NCI-H526 (cell line): ENCODE measurements around the gene DDX46.
"Not testable (repeated sequence)": the region's sequence is repeated elsewhere in the genome, so short reads cannot be mapped to it uniquely, and the experiment has no call there.

Source experiments
- DNase-seq, 2 experiments: peaks; one replicate each; lab custom pipeline; 2025; lab: John Stamatoyannopoulos, UW

The DDX46 gene, protein sequence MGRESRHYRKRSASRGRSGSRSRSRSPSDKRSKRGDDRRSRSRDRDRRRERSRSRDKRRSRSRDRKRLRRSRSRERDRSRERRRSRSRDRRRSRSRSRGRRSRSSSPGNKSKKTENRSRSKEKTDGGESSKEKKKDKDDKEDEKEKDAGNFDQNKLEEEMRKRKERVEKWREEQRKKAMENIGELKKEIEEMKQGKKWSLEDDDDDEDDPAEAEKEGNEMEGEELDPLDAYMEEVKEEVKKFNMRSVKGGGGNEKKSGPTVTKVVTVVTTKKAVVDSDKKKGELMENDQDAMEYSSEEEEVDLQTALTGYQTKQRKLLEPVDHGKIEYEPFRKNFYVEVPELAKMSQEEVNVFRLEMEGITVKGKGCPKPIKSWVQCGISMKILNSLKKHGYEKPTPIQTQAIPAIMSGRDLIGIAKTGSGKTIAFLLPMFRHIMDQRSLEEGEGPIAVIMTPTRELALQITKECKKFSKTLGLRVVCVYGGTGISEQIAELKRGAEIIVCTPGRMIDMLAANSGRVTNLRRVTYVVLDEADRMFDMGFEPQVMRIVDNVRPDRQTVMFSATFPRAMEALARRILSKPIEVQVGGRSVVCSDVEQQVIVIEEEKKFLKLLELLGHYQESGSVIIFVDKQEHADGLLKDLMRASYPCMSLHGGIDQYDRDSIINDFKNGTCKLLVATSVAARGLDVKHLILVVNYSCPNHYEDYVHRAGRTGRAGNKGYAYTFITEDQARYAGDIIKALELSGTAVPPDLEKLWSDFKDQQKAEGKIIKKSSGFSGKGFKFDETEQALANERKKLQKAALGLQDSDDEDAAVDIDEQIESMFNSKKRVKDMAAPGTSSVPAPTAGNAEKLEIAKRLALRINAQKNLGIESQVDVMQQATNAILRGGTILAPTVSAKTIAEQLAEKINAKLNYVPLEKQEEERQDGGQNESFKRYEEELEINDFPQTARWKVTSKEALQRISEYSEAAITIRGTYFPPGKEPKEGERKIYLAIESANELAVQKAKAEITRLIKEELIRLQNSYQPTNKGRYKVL

DNA sequence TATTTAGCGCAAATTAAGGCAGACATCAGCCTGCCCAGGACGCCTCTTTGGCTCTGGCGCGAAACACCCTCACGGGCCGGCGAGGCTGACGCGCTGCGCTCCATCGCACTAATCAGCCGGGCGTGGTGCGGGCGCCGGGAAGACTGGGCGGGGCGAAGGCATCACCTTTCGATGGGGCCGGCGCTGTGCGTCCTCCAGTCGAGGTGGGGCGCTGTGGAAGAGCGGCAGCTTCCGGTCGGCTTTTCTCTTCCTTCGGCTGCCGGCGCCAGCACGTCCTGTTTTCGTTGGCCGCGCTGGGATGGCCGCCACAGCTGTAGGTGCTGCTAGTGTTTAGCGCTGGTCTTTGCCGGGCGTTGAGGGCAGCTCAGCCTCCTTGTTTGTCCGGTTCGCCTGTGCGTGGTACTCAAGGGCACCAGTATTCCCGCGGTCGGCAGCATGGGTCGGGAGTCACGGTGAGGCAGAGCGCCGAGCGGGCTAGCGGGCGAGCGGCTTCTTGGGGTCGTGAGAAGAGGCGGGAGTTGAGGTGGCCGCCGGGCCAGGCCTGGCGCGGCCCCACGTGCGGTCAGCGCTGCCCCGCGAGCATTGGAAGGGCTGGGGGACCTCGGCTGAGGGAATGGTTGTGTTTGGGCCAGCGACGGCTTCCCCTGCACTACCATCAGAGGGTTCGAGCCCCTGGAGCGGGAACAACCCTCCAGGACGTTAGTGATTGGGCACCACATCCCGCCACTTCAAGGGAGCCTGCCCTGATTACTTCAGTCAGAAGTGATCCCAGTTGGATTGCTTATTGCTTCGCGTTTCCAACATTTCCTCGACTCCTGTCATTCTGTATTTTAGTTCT lies at the start of gene DDX46:
DDX46 (plus strand) TSS at position 276 of the 838 bp plus-strand sequence; CDS start at position 436, 160 bp downstream.
- DNase-seq: peak; percentile 80 to 94

DNA sequence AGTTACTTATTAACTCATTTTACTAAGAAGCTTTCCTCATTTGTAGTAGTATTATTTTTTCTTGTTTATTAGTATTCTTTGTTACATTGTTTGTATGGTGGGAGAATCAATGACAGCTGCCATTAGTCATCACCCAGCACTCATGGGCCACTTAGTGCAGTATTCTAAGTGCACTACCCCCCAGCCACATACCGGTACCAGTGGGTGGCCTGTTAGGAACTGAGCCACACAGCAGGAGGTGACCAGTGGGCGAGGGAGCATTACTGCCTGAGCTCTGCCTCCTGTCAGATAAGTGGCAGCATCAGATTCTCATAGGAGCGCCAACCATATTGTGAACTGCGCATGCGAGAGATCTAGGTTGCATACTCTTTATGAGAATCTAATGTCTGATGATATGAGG lies 44.5 kb upstream of the DDX46 start:
- DNase-seq: no peak

DNA sequence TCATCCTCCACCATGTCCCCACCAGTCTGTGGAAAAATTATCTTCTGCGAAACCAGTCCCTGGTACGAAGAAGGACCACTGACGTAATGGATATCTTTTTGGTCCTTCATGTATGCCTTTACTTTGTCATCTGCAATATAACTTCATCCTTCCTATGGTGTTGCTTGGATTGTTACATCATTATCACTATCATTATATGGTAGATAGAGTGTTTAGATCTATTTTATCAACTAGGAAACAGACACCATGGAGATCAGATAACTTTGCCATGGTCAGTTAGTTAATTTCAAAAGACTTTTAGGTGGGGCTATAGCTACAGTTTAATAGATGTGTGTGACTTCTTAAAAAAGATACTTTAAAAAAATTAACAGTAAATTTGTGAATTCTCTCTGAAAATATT lies 44.0 kb upstream of the DDX46 start:
- DNase-seq: no peak

DNA sequence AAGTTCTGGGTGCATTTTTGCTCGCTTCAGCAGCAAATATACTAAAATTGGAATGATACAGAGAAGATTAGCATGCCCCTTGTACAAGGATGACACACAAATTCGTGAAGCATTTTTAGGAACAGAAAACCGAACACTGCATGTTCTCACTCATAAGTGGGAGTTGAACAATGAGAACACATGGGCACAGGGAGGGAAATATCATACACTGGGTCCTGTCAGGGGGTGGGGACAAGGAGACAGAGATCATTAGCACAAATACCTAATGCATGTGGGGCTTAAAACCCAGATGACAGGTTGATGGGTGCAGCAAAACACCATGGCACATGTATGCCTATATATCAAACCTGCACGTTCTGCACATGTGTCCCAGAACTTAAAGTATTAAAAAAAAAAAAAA lies 43.1 kb upstream of the DDX46 start:
- DNase-seq: not testable (repeated sequence)

GRCh38 chr5:134724872-134725271 lies 33.7 kb upstream of the DDX46 start:
- DNase-seq: no peak

DNA sequence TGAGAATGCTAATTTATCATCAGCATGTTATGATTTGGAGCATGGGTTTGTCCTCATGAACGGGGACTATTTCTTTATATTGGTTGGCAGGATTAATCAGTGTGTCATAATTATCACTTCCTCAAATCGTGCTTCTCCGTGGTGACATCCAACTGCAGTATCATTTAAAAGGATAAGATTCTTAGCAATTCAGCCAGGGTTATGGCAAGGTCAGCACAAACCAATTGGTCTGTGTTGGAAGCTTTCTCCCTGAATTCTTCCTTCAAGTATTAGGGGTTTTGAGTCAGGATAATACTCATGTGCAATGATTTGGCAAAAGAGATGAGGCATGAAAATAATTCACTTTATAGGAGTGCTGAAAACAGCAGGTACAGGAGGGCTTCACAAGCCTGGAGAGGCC lies 25.8 kb upstream of the DDX46 start:
- no peak for DNase-seq

GRCh38 chr5:134735243-134735642 lies 23.3 kb upstream of the DDX46 start:
- no peak for DNase-seq

DNA sequence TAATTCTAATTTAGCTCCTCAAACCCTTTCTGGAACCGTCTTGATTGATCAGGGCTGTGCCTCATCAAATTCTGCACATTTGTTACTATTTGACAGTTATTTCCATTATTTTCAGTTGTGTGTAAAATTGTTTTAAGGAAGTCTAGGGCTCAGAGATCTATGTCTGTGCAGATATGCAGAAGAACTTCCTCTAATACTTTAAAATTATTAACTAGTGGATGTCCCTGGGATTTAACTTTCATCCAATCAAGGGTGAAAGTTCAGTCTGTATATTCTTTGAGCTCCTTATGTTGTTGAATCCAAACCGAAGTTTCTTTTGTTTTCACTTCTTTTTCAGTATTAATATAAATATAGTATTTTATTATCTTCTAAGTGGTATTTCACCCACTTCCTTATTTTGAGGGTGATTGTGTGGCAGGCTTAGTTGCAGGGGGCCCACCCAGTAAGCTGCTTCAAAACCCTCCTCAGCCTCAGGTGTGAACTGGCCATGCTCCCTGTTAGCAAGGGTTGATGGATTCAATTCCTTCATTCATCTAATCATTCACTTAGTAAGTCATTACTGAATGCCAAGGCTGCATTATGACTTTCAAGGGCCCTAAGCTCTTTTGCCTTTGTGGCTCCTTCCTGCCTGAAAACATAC lies 22.3 kb upstream of the DDX46 start:
- no peak for DNase-seq

- DNase-seq: peak; percentile 91 to 96
Observed at GRCh38 chr5:134738133-134738962, 20.2 kb upstream of the DDX46 start, which contains the start of gene CAMLG. Gene CAMLG, plus strand, starts transcription at chr5:134738548. Its CDS starts 73 bp downstream, at chr5:134738621.

DNA sequence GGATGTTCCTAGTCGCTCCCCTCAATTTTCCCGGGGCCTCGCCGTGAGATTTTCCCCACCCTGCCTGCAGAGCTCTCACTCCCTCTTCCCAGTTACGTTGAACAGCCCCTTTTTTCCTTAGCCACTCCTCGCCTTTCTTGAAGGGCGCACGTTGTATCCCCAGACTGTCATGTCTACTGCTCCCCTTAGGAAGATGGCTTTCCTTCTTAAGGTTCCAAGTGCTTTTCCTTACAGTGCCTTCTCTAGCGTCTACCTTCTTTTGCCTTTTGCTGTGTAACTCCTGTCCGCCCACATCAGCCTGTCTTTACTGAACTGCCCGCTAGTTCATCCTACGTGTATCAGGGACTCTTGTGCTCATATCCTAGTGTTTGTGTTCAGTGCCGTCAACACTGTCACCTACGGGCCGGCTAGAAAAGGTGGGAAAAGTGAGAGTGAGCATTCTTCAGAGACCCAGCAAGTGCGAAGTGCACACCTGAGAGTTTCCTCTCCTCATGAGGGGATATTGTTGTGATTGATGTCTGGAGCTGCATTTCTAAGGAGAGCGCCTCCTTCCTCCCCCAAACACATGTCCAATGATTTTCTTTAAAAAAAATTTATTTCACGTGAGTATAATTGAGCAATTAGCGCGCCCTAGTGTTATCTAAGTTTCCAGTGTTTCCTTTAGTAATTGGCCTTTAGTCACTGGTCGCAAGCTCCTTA lies 19.5 kb upstream of the DDX46 start:
- DNase-seq: peak; percentile 36 to 38

DNA sequence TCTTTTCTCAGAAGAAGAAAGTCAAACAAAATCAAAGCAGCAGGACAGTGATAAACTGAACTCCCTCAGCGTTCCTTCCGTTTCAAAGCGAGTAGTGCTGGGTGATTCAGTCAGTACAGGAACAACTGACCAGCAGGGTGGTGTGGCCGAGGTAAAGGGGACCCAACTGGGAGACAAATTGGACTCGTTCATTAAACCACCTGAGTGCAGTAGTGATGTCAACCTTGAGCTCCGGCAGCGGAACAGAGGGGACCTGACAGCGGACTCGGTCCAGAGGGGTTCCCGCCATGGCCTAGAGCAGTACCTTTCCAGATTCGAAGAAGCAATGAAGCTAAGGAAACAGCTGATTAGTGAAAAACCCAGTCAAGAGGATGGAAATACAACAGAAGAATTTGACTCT lies 17.5 kb upstream of the DDX46 start:
- DNase-seq: no peak

DNA sequence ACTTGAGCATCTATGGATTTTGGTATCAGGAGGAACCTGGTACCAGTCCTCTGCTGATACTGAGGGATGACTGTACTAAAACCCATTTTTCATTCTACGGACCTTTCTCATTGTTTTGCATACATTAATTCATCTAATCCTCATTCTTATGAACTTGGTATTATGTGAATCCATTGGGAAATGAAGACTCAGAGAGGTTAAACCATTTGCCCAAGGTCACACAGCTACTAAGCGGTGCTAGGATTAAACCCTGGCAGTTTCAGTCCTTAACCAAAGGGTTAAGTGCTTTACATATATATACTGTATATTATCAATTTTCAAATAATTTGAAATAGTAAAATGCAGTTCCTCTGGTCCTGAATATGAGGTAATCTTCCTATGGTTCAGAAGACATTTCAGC lies 16.4 kb upstream of the DDX46 start:
- no peak for DNase-seq

- no peak for DNase-seq
Observed at GRCh38 chr5:134749415-134749814, 9.2 kb upstream of the DDX46 start.

DNA sequence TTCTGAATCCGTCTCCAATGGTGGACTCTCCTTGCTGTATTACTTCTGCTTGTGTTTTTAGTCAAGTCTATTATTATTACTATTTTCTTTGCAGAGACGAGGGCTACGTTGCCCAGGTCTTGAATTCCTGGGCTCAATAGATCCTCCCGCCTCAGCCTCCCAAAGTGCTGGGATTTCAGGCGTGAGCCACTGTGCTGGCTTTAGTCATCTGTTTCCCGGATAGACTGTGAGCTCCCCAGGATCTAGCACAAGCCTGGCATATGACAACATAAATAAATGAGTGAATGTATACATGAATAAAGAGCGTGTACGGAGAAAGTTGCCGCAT lies 439 bp upstream of the DDX46 start:
- no peak for DNase-seq

- not testable (repeated sequence) for DNase-seq
Observed at GRCh38 chr5:134767528-134768291, 9.1 kb downstream of the DDX46 start.

- no peak for DNase-seq
Observed at GRCh38 chr5:134769206-134769605, 10.6 kb downstream of the DDX46 start.

GRCh38 chr5:134772461-134773125 lies 14.0 kb downstream of the DDX46 start:
- no peak for DNase-seq

DNA sequence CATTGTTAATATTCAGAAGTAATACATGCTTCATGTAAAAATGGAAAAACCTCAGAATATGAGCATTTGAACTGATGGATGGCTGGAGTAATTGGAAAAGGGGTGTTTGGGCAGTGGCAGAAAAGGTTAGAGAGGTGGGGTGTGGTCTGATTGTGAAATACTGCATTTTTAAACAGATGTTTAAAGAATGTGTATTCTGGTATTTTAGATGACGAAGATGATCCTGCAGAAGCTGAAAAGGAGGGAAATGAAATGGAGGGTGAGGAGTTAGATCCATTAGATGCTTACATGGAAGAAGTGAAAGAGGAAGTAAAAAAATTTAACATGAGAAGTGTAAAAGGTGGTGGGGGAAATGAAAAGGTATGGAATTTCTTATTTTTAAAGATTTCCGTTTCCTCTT lies 18.8 kb downstream of the DDX46 start:
- DNase-seq: no peak
